ENCODE data around the gene TMEM187. TPM values are rescaled to one million over a fixed set of nuclear protein-coding genes. Genes with fewer than 3 reads are reported as not detected.
A peak's percentile ranks its signal among the peaks of the same experiment; 100 is the strongest.
"Not testable (repeated sequence)": the region's sequence is repeated elsewhere in the genome, so short reads cannot be mapped to it uniquely, and the experiment has no call there.

The TMEM187 gene
- total RNA-seq, 2 experiments from 2014 or later = 9.9 to 12.6 TPM

DNA sequence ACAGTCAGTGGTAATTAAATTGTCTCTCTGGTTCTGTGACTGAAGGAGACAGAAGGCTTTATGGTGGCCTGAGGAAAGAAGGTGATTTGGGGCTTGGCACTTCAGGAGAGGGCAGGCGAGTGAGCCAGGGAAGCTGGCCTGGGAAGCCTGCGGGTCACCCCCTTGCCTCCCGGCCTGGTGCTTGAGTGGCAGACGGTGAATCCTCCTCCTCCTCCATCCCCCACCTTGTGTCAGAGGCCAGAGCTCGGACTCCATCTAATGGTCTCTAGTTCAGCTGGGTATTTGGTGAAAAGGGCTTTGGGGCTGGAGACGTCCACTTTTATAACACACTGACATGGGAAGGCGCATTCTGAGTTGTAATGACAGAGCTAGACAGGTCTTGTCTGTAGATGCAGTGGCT, 8.7 kb downstream of the TMEM187 start:
- Mint-ChIP-seq H3K9me3 (no peaks in the 10 kb centered on the region), H3K4me3 (peak overlapping the region; percentile 69), H3K27me3 (no peaks in the 10 kb centered on the region), H3K4me1 (peaks cover 55% of the 10 kb centered on the region), H3K27ac (peak overlapping the region; percentile 93), H3K36me3 (ENCODE audit: low read depth) (peaks cover 19% of the 10 kb centered on the region)
- ChIA-PET CTCF (interaction anchor here (1.0 to 1.7 kb wide), 5 partner anchors 10 to 546 kb away, joined by 3 to 9 read pairs (median 6); partner anchors contain the start of gene HCFC1), POLR2A (interaction anchor here (1.0 to 3.4 kb wide), 9 partner anchors 9 to 391 kb away, joined by 3 to 64 read pairs (median 10); partner anchors contain the start of genes ARHGAP4, HCFC1, IRAK1 and TMEM187)
- no peak for DNase-seq

- Mint-ChIP-seq H3K9me3 (no peaks in the 10 kb centered on the region), H3K27me3 (no peaks in the 10 kb centered on the region), H3K4me3 (peak overlapping the region; percentile 69), H3K36me3 (ENCODE audit: low read depth) (peaks cover 19% of the 10 kb centered on the region), H3K27ac (peak overlapping the region; percentile 93), H3K4me1 (peaks cover 57% of the 10 kb centered on the region)
- DNase-seq = peak; percentile 83
- ChIA-PET POLR2A (interaction anchor here (0.6 to 3.4 kb wide), 10 partner anchors 8 to 390 kb away, joined by 3 to 64 read pairs (median 9); partner anchors contain the start of genes ARHGAP4, HCFC1, IRAK1 and TMEM187), CTCF (interaction anchor here (1.0 to 1.7 kb wide), 5 partner anchors 11 to 545 kb away, joined by 3 to 9 read pairs (median 6); partner anchors contain the start of gene HCFC1)
These were observed 9.4 kb downstream of the TMEM187 start for GRCh38 chrX:153981771-153982533.

GRCh38 chrX:153983321-153983801, 10.8 kb downstream of the TMEM187 start:
- ChIA-PET POLR2A (interaction anchor here (3.4 to 3.8 kb wide), 2 partner anchors 11 kb away, joined by 64 to 70 read pairs; partner anchors contain the start of genes HCFC1 and TMEM187), CTCF (no interaction called here)
- DNase-seq = no peak
- H3K27me3 Mint-ChIP-seq = no peaks in the 10 kb centered on the region
- peaks cover 19% of the 10 kb centered on the region for H3K36me3 Mint-ChIP-seq (ENCODE audit: low read depth)
- H3K4me1 Mint-ChIP-seq = peaks cover 60% of the 10 kb centered on the region
- peak overlapping the region; percentile 13 for H3K4me3 Mint-ChIP-seq
- peak overlapping the region; percentile 93 for H3K27ac Mint-ChIP-seq
- H3K9me3 Mint-ChIP-seq = no peaks in the 10 kb centered on the region

DNA sequence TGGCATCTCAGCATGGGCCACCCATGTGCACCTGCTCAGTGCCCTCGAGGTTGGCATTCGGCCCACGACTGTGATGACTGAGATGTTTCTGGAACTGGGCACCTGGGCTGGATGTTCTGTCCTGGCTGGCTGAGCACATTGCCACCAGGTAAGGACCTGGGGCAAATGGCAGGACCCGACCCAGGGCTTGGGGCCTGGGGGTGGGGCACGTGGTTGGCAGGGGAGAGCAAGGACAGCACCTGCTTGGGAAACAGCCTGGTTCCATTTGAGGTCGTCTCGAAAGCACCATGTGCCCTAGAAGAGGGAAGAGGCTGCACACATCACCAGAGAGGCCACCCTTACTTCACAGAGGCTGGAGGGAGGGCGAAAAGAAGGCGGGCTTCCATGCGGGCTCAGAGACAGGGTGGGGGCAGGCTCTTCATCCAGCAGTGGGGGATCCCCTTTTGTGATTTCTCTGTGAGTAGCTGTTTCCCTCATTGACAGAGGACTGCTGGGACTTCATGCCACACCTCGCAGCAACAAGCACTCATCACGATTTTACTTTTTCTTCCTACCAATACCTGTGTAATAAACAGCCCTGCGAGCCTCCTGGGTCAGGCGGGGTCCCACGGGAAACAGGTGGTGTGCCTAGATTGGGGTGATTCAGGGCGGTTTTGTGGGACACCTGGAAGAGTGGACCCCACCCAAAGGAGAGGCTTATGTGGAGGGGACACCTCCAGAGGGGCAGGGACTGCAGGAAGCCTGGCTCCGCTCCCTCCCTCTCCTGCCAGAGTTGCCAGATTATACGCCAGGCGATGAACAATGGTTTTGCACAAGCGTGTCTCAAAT, 12.0 kb downstream of the TMEM187 start:
- ChIA-PET CTCF (interaction anchor here (0.6 kb wide), 1 partner anchor 260 kb away, joined by 3 read pairs; the partner anchor contains the start of gene BCAP31), POLR2A (interaction anchor here (0.6 to 3.8 kb wide), 6 partner anchors 8 to 36 kb away, joined by 3 to 70 read pairs (median 4); partner anchors contain the start of genes HCFC1 and TMEM187)
- Mint-ChIP-seq H3K36me3 (ENCODE audit: low read depth) (peaks cover 19% of the 10 kb centered on the region), H3K4me1 (peaks cover 64% of the 10 kb centered on the region), H3K27ac (peak overlapping the region; percentile 93), H3K4me3 (peak overlapping the region; percentile 76), H3K9me3 (no peaks in the 10 kb centered on the region), H3K27me3 (no peaks in the 10 kb centered on the region)
- no peak for DNase-seq

DNA sequence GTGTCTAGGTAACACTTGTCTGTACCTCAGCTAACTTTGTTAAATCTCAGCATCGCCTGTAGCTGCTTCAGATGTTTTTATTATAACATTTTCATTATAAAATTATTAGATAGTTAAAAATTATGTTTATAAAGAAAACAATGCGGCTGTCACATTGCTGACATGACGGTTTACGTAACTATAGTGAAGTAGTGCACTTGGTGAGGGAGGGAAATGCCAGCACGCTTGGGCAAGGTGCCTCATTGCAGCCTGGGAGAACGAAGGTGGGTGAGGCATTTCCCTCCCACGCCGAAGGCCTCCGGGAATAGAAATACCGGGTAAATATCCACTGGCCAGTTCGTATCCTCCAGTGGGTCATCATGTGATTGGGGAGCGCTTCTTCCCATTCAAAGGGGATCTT, 15.9 kb downstream of the TMEM187 start:
- ChIA-PET POLR2A (no interaction called here), CTCF (no interaction called here)
- peaks cover 43% of the 10 kb centered on the region for H3K4me1 Mint-ChIP-seq
- no peak for DNase-seq
- peak overlapping the region; percentile 35 for H3K27ac Mint-ChIP-seq
- H3K9me3 Mint-ChIP-seq = no peaks in the 10 kb centered on the region
- no peak overlapping the region for H3K4me3 Mint-ChIP-seq
- no peaks in the 10 kb centered on the region for H3K27me3 Mint-ChIP-seq
- H3K36me3 Mint-ChIP-seq (ENCODE audit: low read depth) = peaks cover 4% of the 10 kb centered on the region

- Mint-ChIP-seq H3K36me3 (ENCODE audit: low read depth) (no peaks in the 10 kb centered on the region), H3K4me1 (peaks cover 27% of the 10 kb centered on the region), H3K27me3 (no peaks in the 10 kb centered on the region), H3K4me3 (peak overlapping the region; percentile 24), H3K27ac (peak overlapping the region; percentile 72), H3K9me3 (no peaks in the 10 kb centered on the region)
- ChIA-PET POLR2A (interaction anchor here (0.8 to 1.8 kb wide), 7 partner anchors 9 to 500 kb away, joined by 3 to 10 read pairs (median 4); partner anchors contain the start of gene TMEM187), CTCF (interaction anchor here (1.0 to 1.4 kb wide), 2 partner anchors 23 to 24 kb away, joined by 3 to 5 read pairs; no protein-coding TSS in a partner anchor)
- DNase-seq = no peak
These were observed 17.6 kb downstream of the TMEM187 start for GRCh38 chrX:153989973-153990655.

- no peak for DNase-seq
- Mint-ChIP-seq H3K9me3 (no peaks in the 10 kb centered on the region), H3K27me3 (no peaks in the 10 kb centered on the region), H3K36me3 (ENCODE audit: low read depth) (no peaks in the 10 kb centered on the region), H3K4me1 (peaks cover 23% of the 10 kb centered on the region), H3K27ac (peak overlapping the region; percentile 47), H3K4me3 (no peak overlapping the region)
- POLR2A ChIA-PET = no interaction called here
- CTCF ChIA-PET = interaction anchor here (1.0 kb wide), 1 partner anchor 22 kb away, joined by 3 read pairs; no protein-coding TSS in a partner anchor
These were observed 18.5 kb downstream of the TMEM187 start for GRCh38 chrX:153991013-153991580.

DNA sequence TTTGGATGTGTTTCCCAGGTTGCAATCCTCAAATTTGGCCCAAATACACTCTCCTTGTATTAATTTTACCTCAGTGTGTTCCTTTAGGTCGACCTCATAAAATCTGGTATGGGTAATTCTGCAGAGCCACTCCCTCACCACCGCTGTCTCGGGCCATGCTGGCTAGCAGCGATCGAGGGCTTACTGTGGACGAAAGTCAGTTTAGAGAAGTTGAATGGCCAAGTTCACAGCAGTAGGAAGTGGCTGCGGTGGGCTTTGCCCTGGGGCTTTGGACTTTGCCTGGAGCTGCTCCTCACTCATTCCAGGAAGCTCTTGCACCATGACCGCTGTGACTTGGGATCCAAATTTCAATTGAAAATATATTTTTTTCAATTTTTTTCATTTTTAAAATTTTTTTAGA, 19.6 kb downstream of the TMEM187 start:
- Mint-ChIP-seq H3K27ac (no peak overlapping the region), H3K27me3 (no peaks in the 10 kb centered on the region), H3K4me1 (peaks cover 18% of the 10 kb centered on the region), H3K9me3 (no peaks in the 10 kb centered on the region), H3K4me3 (no peak overlapping the region), H3K36me3 (ENCODE audit: low read depth) (no peaks in the 10 kb centered on the region)
- no peak for DNase-seq
- POLR2A ChIA-PET = interaction anchor here (1.4 kb wide), 1 partner anchor 9 kb away, joined by 4 read pairs; no protein-coding TSS in a partner anchor
- CTCF ChIA-PET = no interaction called here

GRCh38 chrX:153993079-153993478, 20.5 kb downstream of the TMEM187 start:
- POLR2A ChIA-PET = interaction anchor here (1.4 kb wide), 1 partner anchor 9 kb away, joined by 4 read pairs; no protein-coding TSS in a partner anchor
- Mint-ChIP-seq H3K4me1 (peaks cover 18% of the 10 kb centered on the region), H3K27ac (no peak overlapping the region), H3K9me3 (no peaks in the 10 kb centered on the region), H3K36me3 (ENCODE audit: low read depth) (no peaks in the 10 kb centered on the region), H3K4me3 (no peak overlapping the region), H3K27me3 (no peaks in the 10 kb centered on the region)
- no peak for DNase-seq
- CTCF ChIA-PET = no interaction called here

DNA sequence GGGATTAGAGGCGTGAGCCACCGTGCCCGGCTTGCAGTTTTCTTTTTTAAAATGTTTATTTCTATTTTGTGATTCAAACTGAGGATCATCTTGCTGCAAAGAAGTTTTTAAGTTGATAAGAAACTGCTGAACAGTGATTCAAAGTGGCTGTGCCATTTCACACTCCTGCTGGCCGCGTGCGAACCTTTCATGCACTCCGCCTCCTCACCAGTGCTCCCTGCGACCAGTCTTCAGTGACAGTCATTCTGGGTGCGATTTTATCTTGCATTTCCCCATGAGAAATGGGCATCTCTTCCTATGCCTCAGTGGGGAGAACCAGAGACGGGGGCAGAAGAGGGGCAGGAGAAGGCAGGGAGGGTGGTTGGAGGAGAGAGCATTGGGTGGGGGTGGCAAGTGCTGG, 21.4 kb downstream of the TMEM187 start:
- CTCF ChIA-PET = no interaction called here
- no peaks in the 10 kb centered on the region for H3K27me3 Mint-ChIP-seq
- POLR2A ChIA-PET = no interaction called here
- H3K36me3 Mint-ChIP-seq (ENCODE audit: low read depth) = no peaks in the 10 kb centered on the region
- no peaks in the 10 kb centered on the region for H3K9me3 Mint-ChIP-seq
- no peak overlapping the region for H3K4me3 Mint-ChIP-seq
- peaks cover 18% of the 10 kb centered on the region for H3K4me1 Mint-ChIP-seq
- H3K27ac Mint-ChIP-seq = no peak overlapping the region
- no peak for DNase-seq

- POLR2A ChIA-PET; CTCF ChIA-PET; H3K9me3 Mint-ChIP-seq; H3K27ac Mint-ChIP-seq; H3K4me3 Mint-ChIP-seq; DNase-seq; H3K36me3 Mint-ChIP-seq (ENCODE audit: low read depth); H3K27me3 Mint-ChIP-seq: not testable (repeated sequence)
- H3K4me1 Mint-ChIP-seq = peaks cover 15% of the 10 kb centered on the region
These were observed 21.8 kb downstream of the TMEM187 start for GRCh38 chrX:153994398-153994797.

DNA sequence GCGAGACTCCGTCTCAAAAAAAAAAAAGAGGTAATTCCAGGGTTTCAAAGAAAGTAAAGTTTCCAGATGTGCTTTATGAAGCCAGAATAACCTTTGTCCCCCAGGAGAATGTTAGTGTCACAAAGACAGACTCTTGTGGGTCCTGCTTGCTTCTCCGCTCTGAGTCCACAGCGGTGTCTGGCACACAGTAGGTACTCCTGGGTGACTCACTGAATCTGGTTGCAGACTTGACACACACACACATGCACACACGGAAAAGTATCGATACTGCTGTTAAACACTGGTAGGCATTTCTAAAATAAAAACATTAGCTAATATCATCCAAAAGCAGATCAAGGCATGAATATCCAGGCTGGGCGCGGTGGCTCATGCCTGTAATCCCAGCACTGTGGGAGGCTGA, 22.9 kb downstream of the TMEM187 start:
- POLR2A ChIA-PET = no interaction called here

More for the DNA sequence above, 22.9 kb downstream of the TMEM187 start:
- Mint-ChIP-seq H3K4me1 (peaks cover 5% of the 10 kb centered on the region), H3K27me3 (no peaks in the 10 kb centered on the region), H3K36me3 (ENCODE audit: low read depth) (no peaks in the 10 kb centered on the region), H3K4me3 (no peak overlapping the region), H3K27ac (no peak overlapping the region), H3K9me3 (no peaks in the 10 kb centered on the region)
- DNase-seq = no peak
- CTCF ChIA-PET = no interaction called here
